Liver (tissue), 3 donors: Measurements from ENCODE around the gene ALG13.

Experiments
- CTCF ChIP-seq: fragments of 150-350 bp; IDR thresholded peaks from 2 replicates; pipeline ENCODE4 v1.5.1; 2017; ENCODE audit warnings: improper control_type of control experiment, low read depth, low read length; ENCODE audit not compliant: missing input control
- EGR1 ChIP-seq, 2 donors: IDR thresholded peaks; 2 replicates each; pipeline ENCODE4 v1.6.1; 2016 to 2018; ENCODE audit warnings: antibody characterized with exemption in 2 of 2, low read depth in 2 of 2
- MAX ChIP-seq: IDR thresholded peaks from 2 replicates; pipeline ENCODE4 v1.6.1; 2016; ENCODE audit warnings: antibody characterized with exemption
- RXRA ChIP-seq, 2 donors: IDR thresholded peaks; 2 replicates each; pipeline ENCODE4 v1.6.1; 2017 to 2018; ENCODE audit warnings: antibody characterized with exemption in 2 of 2, mild to moderate bottlenecking in 1 of 2
- TAF1 ChIP-seq: conservative IDR thresholded peaks from 2 replicates; pipeline ENCODE4 v1.6.1; 2016; ENCODE audit warnings: antibody characterized with exemption, mild to moderate bottlenecking
- TF ChIP-seq, protein P1 (sequence below): IDR thresholded peaks from 2 replicates; pipeline ENCODE4 v1.6.1; 2016; ENCODE audit warnings: antibody characterized with exemption
- donor health status: healthy.
- donor health status: healthy.

DNA sequence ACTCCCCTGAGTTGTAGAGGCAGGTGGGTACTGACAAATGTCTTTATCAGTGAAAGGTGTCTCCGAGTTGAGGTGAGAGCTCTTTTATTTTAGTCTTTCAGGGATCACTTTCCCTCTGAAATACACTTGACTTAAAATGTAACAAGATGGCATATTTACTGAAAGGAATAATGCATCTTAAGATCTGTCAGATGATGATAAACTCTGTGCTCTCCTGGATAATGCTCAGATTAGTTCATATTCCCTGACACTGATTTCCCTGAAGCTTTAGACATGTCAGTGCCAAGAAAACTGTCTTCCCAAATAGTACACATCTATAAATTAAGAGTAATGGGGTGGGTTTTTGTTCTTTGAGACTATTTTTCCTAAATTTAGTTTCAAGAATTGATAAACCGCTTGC is 75.5 kb downstream of the ALG13 start:
- TF ChIP-seq RXRA (IDR thresholded peaks at IDR 0.05), result no peak
- TF ChIP-seq TAF1, result no peak
- no peak for TF ChIP-seq MAX
- TF ChIP-seq CTCF, result no peak
- TF ChIP-seq, protein P1, sequence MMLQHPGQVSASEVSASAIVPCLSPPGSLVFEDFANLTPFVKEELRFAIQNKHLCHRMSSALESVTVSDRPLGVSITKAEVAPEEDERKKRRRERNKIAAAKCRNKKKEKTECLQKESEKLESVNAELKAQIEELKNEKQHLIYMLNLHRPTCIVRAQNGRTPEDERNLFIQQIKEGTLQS, result no peak
- TF ChIP-seq EGR1 (IDR thresholded peaks at IDR 0.05; ENCODE audit: low read depth in 2 of 2), result no peak
